IMR-90 (cell line): ENCODE measurements around the gene EMP1. TPM values are rescaled to one million over a fixed set of nuclear protein-coding genes. Genes with fewer than 3 reads are reported as not detected.

Experiments used
- ATAC-seq: fragments of 200-7000 bp; cut with Tn5 transposase; 2 replicates; pipeline ENCODE4 v1.9.1; 2020; ENCODE audit warnings: low read depth, mild to moderate bottlenecking, moderate library complexity
- BruUV-seq: library from RNA; stranded (reverse); fragments of 400-500 nt; replicated peaks from 2 replicates; lab custom pipeline; 2021; lab: Mats Ljungman, UMichigan
- CTCF ChIA-PET: fragments of 300-600 bp; formaldehyde crosslinking; extraction: SDS; loops from one replicate; lab custom pipeline; 2021; ENCODE audit warnings: antibody characterized with exemption; lab: Yijun Ruan, JAX
- POLR2A ChIA-PET: fragments of 300-600 bp; sonication (Branson Sonifier 250); formaldehyde crosslinking; loops from one replicate; lab custom pipeline; 2022; ENCODE audit warnings: antibody characterized with exemption; ENCODE audit not compliant: unreplicated experiment; lab: Charles Lee
- DNase-seq: peaks from one replicate; pipeline ENCODE4 v3.0.0; 2013
- H2AFZ ChIP-seq: replicated peaks from 2 replicates; pipeline ENCODE3; 2013; ENCODE audit warnings: low read length, mild to moderate bottlenecking; ENCODE audit not compliant: poor library complexity
- H2AK5ac ChIP-seq: 2 replicates; pipeline ENCODE4 v1.6.1; 2013; ENCODE audit warnings: low read depth, low read length, inconsistent platforms
- H2AK9ac ChIP-seq: replicated peaks from 2 replicates; pipeline ENCODE3; 2013; ENCODE audit warnings: mild to moderate bottlenecking, low read depth, low read length, moderate library complexity; ENCODE audit not compliant: poor library complexity
- H2BK120ac ChIP-seq: 2 replicates; pipeline ENCODE4 v1.6.1; 2013; ENCODE audit warnings: low read depth, low read length, inconsistent platforms
- H2BK15ac ChIP-seq: 3 replicates; pipeline ENCODE4 v1.6.1; 2013; ENCODE audit warnings: low read depth, low read length, inconsistent platforms
- H2BK20ac ChIP-seq: 2 replicates; pipeline ENCODE4 v1.6.1; 2013; ENCODE audit warnings: low read depth, mild to moderate bottlenecking, inconsistent platforms, low read length, moderate library complexity
- H2BK5ac ChIP-seq: 2 replicates; pipeline ENCODE4 v1.6.1; 2013; ENCODE audit warnings: mild to moderate bottlenecking, low read depth, low read length, inconsistent platforms; ENCODE audit not compliant: poor library complexity, severe bottlenecking
- H3K14ac ChIP-seq: replicated peaks from 2 replicates; pipeline ENCODE4 v1.6.1; 2013; ENCODE audit warnings: low read depth, low read length, inconsistent platforms
- H3K18ac ChIP-seq: 2 replicates; pipeline ENCODE4 v1.6.1; 2013; ENCODE audit warnings: low read depth, low read length, control low read depth
- H3K23ac ChIP-seq: 2 replicates; pipeline ENCODE4 v1.6.1; 2013; ENCODE audit warnings: low read depth, low read length, inconsistent platforms
- H3K27ac ChIP-seq: 2 replicates; pipeline ENCODE4 v1.5.1; 2013; ENCODE audit warnings: mild to moderate bottlenecking, control low read depth, low read length; ENCODE audit not compliant: insufficient read depth
- H3K27me3 ChIP-seq: 2 replicates; pipeline ENCODE4 v1.6.1; 2013; ENCODE audit warnings: low read length; ENCODE audit not compliant: control insufficient read depth, insufficient read depth
- H3K36me3 ChIP-seq: 2 replicates; pipeline ENCODE4 v1.6.1; 2013; ENCODE audit warnings: low read length, mixed read lengths; ENCODE audit not compliant: control insufficient read depth, insufficient read depth
- H3K4ac ChIP-seq: 2 replicates; pipeline ENCODE4 v1.6.1; 2013; ENCODE audit warnings: low read depth, low read length, inconsistent platforms
- H3K4me1 ChIP-seq: 2 replicates; pipeline ENCODE4 v1.6.1; 2013; ENCODE audit warnings: low read length, mixed read lengths; ENCODE audit not compliant: control insufficient read depth, insufficient read depth
- H3K4me2 ChIP-seq: 2 replicates; pipeline ENCODE4 v1.6.1; 2013; ENCODE audit warnings: low read depth, mild to moderate bottlenecking, control low read depth, low read length, moderate library complexity
- H3K4me3 ChIP-seq: 2 replicates; pipeline ENCODE4 v1.5.1; 2013; ENCODE audit warnings: low read depth, mild to moderate bottlenecking, control low read depth, low read length, moderate library complexity; ENCODE audit not compliant: insufficient read depth
- H3K56ac ChIP-seq: 2 replicates; pipeline ENCODE4 v1.6.1; 2013; ENCODE audit warnings: low read length, inconsistent platforms; ENCODE audit not compliant: insufficient read depth; ENCODE audit errors: extremely low read depth
- H3K79me1 ChIP-seq, 2 experiments: 2 replicates each; pipeline ENCODE4 v1.6.1; 2013; ENCODE audit warnings: low read length in 2 of 2, inconsistent platforms in 1 of 2, low read depth in 1 of 2
- H3K9ac ChIP-seq: 2 replicates; pipeline ENCODE4 v1.6.1; 2013; ENCODE audit warnings: low read depth, low read length, control low read depth
- H3K9me1 ChIP-seq: 2 replicates; pipeline ENCODE4 v1.6.1; 2013; ENCODE audit warnings: low read length, inconsistent platforms; ENCODE audit not compliant: insufficient read depth
- H3K9me3 ChIP-seq: 2 replicates; pipeline ENCODE4 v1.6.1; 2013; ENCODE audit warnings: low read length; ENCODE audit not compliant: control insufficient read depth, insufficient read depth
- H4K20me1 ChIP-seq: 2 replicates; pipeline ENCODE4 v1.6.1; 2013; ENCODE audit warnings: low read length, inconsistent platforms; ENCODE audit not compliant: insufficient read depth
- H4K5ac ChIP-seq: 2 replicates; pipeline ENCODE4 v1.6.1; 2013; ENCODE audit warnings: mild to moderate bottlenecking, low read depth, low read length, control low read depth
- H4K8ac ChIP-seq, 2 experiments: 2 replicates each; pipeline ENCODE4 v1.6.1; 2013; ENCODE audit warnings: low read depth in 2 of 2, low read length in 2 of 2, control low read depth in 1 of 2, inconsistent platforms in 1 of 2
- H4K91ac ChIP-seq: 2 replicates; pipeline ENCODE4 v1.6.1; 2013; ENCODE audit warnings: low read depth, low read length, inconsistent platforms; ENCODE audit not compliant: insufficient read depth
- BHLHE40 ChIP-seq: fragments of 150-350 bp; IDR thresholded peaks from 2 replicates; pipeline ENCODE4 v1.6.1; 2016; ENCODE audit warnings: mild to moderate bottlenecking, low read depth, low read length
- CEBPB ChIP-seq: IDR thresholded peaks from 2 replicates; pipeline ENCODE4 v1.6.1; 2012; ENCODE audit warnings: low read depth, low read length, improper control_type of control experiment
- CHD1 ChIP-seq: IDR thresholded peaks from 2 replicates; pipeline ENCODE4 v1.6.1; 2012; ENCODE audit warnings: low read depth, low read length, improper control_type of control experiment
- CTCF ChIP-seq: conservative IDR thresholded peaks from 2 replicates; pipeline ENCODE4 v1.5.1; 2012; ENCODE audit warnings: mild to moderate bottlenecking, low read depth, low read length, improper control_type of control experiment
- FOS ChIP-seq: fragments of 150-350 bp; IDR thresholded peaks from 2 replicates; pipeline ENCODE4 v1.6.1; 2016; ENCODE audit warnings: low read depth, low read length
- MAFK ChIP-seq: IDR thresholded peaks from 2 replicates; pipeline ENCODE4 v1.6.1; 2012; ENCODE audit warnings: low read depth, low read length, improper control_type of control experiment
- MAZ ChIP-seq: IDR thresholded peaks from 2 replicates; pipeline ENCODE4 v1.6.1; 2012; ENCODE audit warnings: low read depth, mild to moderate bottlenecking, low read length, improper control_type of control experiment, moderate library complexity, borderline replicate concordance
- MXI1 ChIP-seq: IDR thresholded peaks from 2 replicates; pipeline ENCODE4 v1.6.1; 2012; ENCODE audit warnings: low read depth, mild to moderate bottlenecking, low read length, moderate library complexity, borderline replicate concordance
- NFE2L2 ChIP-seq: fragments of 150-350 bp; IDR thresholded peaks from 2 replicates; pipeline ENCODE4 v1.6.1; 2016; ENCODE audit warnings: low read depth, mild to moderate bottlenecking, low read length
- POLR2A ChIP-seq: IDR thresholded peaks from 2 replicates; pipeline ENCODE4 v1.6.1; 2012; ENCODE audit warnings: mild to moderate bottlenecking, low read depth, low read length
- RCOR1 ChIP-seq: IDR thresholded peaks from 2 replicates; pipeline ENCODE4 v1.6.1; 2012; ENCODE audit warnings: mild to moderate bottlenecking, low read length, improper control_type of control experiment; ENCODE audit not compliant: insufficient replicate concordance
- RFX5 ChIP-seq: IDR thresholded peaks from 2 replicates; pipeline ENCODE4 v1.8.0; 2012; ENCODE audit warnings: low read depth, mild to moderate bottlenecking, low read length, moderate library complexity
- SMC3 ChIP-seq: fragments of 150-350 bp; IDR thresholded peaks from 2 replicates; pipeline ENCODE4 v1.6.1; 2016; ENCODE audit warnings: low read depth, mild to moderate bottlenecking, antibody characterized with exemption, low read length, moderate library complexity
- USF2 ChIP-seq: fragments of 150-350 bp; IDR thresholded peaks from 2 replicates; pipeline ENCODE4 v1.6.1; 2017; ENCODE audit warnings: mild to moderate bottlenecking, antibody characterized with exemption, low read length, low read depth
- WGBS, 2 experiments: methylation state at CpG; one replicate each; pipeline versions ENCODE4 v1.1.5 to v1.1.7; 2013; ENCODE audit warnings: missing lambda C conversion rate in 2 of 2; ENCODE audit not compliant: insufficient read length in 1 of 2; ENCODE audit errors: extremely low coverage in 2 of 2; 5-methylcytosine and 5-hydroxymethylcytosine counted together
- dilution Hi-C: fragments of 300-500 bp; cut with HindIII; formaldehyde crosslinking; loops from one replicate; pipeline ENCODE4 v1.14.3; 2018; ENCODE audit warnings: low sequenced_read_pairs; ENCODE audit not compliant: unreplicated experiment
- in situ Hi-C: fragments of 300-500 bp; cut with MboI; formaldehyde crosslinking; loops from 3 replicates; pipeline ENCODE4 v1.14.3; 2019; ENCODE audit warnings: low sequenced_read_pairs, inconsistent platforms, mixed read lengths
- intact Hi-C: fragments of 100-400 bp; cut with micrococcal nuclease; formaldehyde crosslinking; loops from 2 replicates; pipeline ENCODE4 v1.10.0; 2022
- polyA plus RNA-seq, 3 experiments: library from polyadenylated mRNA; depleted of rRNA; stranded (reverse); fragments of >200 nt; gene quantifications; 2 replicates each; pipeline ENCODE4 v1.2.3, GENCODE V29; 2012; ENCODE audit warnings: low replicate concordance in 1 of 3
- total RNA-seq: library from RNA; depleted of rRNA; stranded (reverse); fragments of >200 nt; gene quantifications from 2 replicates; pipeline ENCODE4 v1.2.3, GENCODE V29; 2012

The EMP1 gene
- total and polyA plus RNA-seq, 2 of the 4 experiments (the other 2 are of a cell fraction) = 137 to 201 TPM

- peak overlapping the region; percentile 96 for H2BK15ac ChIP-seq
- in situ Hi-C loops = no loop called here
- peaks cover 14% of the 10 kb centered on the region; the same call in 1 of the 2 replicates for H4K20me1 ChIP-seq
- H2AK5ac ChIP-seq = peak overlapping the region; percentile 99
- H3K9me3 ChIP-seq = no peaks in the 10 kb centered on the region
- peak overlapping the region; percentile 93 for H3K56ac ChIP-seq
- peak overlapping the region; percentile 97 for H4K91ac ChIP-seq
- H2BK5ac ChIP-seq = peak overlapping the region; percentile 98
- ATAC-seq = peak; percentile 82
- peaks cover 46% of the 10 kb centered on the region for H3K4me1 ChIP-seq
- H2AFZ ChIP-seq = peak overlapping the region; percentile 48
- peak overlapping the region; percentile 99 for H4K5ac ChIP-seq
- peak overlapping the region; percentile 99 for H3K18ac ChIP-seq
- H3K9me1 ChIP-seq = peaks cover 54% of the 10 kb centered on the region
- peak overlapping the region; percentile 99 for H3K23ac ChIP-seq
- DNase-seq = peak; percentile 99
- CTCF ChIA-PET = interaction anchor here (2.0 kb wide), 1 partner anchor 107 kb away, joined by 7 read pairs; no protein-coding TSS in a partner anchor
- no CpG with 5 or more reads among the region's 3 CpGs for WGBS, 2 experiments
- peak overlapping the region; percentile 93 for H3K27ac ChIP-seq
- no peaks in the 10 kb centered on the region for H3K27me3 ChIP-seq
- no peaks in the 10 kb centered on the region for H3K36me3 ChIP-seq
- peak overlapping the region; percentile 99 for H2BK20ac ChIP-seq
- dilution Hi-C loops = no loop called here
- H3K14ac ChIP-seq = peak overlapping the region; percentile 97
- H3K4ac ChIP-seq = peak overlapping the region; percentile 97
- POLR2A ChIA-PET = interaction anchor here (0.6 to 1.0 kb wide), 5 partner anchors 8 to 50 kb away, joined by 3 to 11 read pairs (median 3); partner anchors contain the start of gene EMP1
- H2AK9ac ChIP-seq = peak overlapping the region; percentile 89
- H3K4me3 ChIP-seq = no peak overlapping the region
- BruUV-seq = TSS peak; percentile 99
- intact Hi-C loops = loop anchor here (1.0 to 10.0 kb wide), 2 partner anchors 9 to 421 kb away; partner anchors contain the start of gene APOLD1
- H3K4me2 ChIP-seq = peak overlapping the region; percentile 80
- H4K8ac ChIP-seq = peak overlapping the region; percentile 79 to 97
- peak overlapping the region; percentile 99 for H2BK120ac ChIP-seq
- peaks cover 28 to 87% of the 10 kb centered on the region in 2 experiments for H3K79me1 ChIP-seq
- peak overlapping the region; percentile 43 for H3K9ac ChIP-seq
- peak; percentile 50; the same call in 1 of the 2 replicates for TF ChIP-seq BHLHE40
- TF ChIP-seq MAZ = peak; percentile 79
- TF ChIP-seq RFX5 = no peak
- no peak for TF ChIP-seq CEBPB
- TF ChIP-seq CHD1 = no peak
- TF ChIP-seq CTCF = no peak
- TF ChIP-seq RCOR1 = no peak
- TF ChIP-seq MXI1 = no peak
- TF ChIP-seq POLR2A = peak; percentile 73
- peak; percentile 17; the same call in 1 of the 2 replicates for TF ChIP-seq MAFK
- TF ChIP-seq USF2 = no peak
- peak; percentile 71; the same call in 1 of the 2 replicates for TF ChIP-seq FOS
- peak; percentile 25; the same call in 1 of the 2 replicates for TF ChIP-seq NFE2L2
- no peak for TF ChIP-seq SMC3
These were observed 9.5 kb downstream of the EMP1 start for GRCh38 chr12:13205809-13206559.
